ENCODE measurements around the gene LUZP4. TPM values are rescaled to one million over a fixed set of nuclear protein-coding genes. Genes with fewer than 3 reads are reported as not detected.

LUZP4 gene
- polyA plus RNA-seq (2013, experiment 1 of 4), result not detected
- polyA plus RNA-seq (2013, experiment 2 of 4), result not detected
- polyA plus RNA-seq (2013, experiment 3 of 4), result not detected
- not detected for polyA plus RNA-seq (2013, experiment 4 of 4)

GRCh38 chrX:115289465-115289864 lies at the start of gene LUZP4:
Gene LUZP4, plus strand, starts transcription at chrX:115289715. Its CDS starts 45 bp downstream, at chrX:115289760.
- Histone ChIP-seq H3K4me1 (ENCODE audit: control insufficient read depth, insufficient read depth, low read length) (no peaks in the 10 kb centered on the region), H3K36me3 (ENCODE audit: control insufficient read depth, insufficient read depth, low read length) (no peaks in the 10 kb centered on the region), H3K9me3 (ENCODE audit: control insufficient read depth, low read length) (no peaks in the 10 kb centered on the region), H3K27me3 (ENCODE audit: control insufficient read depth, insufficient read depth, low read length, poor library complexity, severe bottlenecking) (no peaks in the 10 kb centered on the region), H3K27ac (ENCODE audit: insufficient read depth, low read depth, low read length, poor library complexity, severe bottlenecking) (no peak within 1 kb of the TSS), H3K4me3 (ENCODE audit: insufficient read depth, low read depth, low read length) (no peak within 1 kb of the TSS)
- 97% methylated on average over 16 of the region's 17 CpGs for WGBS, 2 experiments

GRCh38 chrX:115251458-115252233 lies 37.9 kb upstream of the LUZP4 start:
- no peak overlapping the region for H3K27ac ChIP-seq (ENCODE audit: insufficient read depth, low read depth, low read length, poor library complexity, severe bottlenecking)
- no peaks in the 10 kb centered on the region for H3K36me3 ChIP-seq (ENCODE audit: control insufficient read depth, insufficient read depth, low read length)
- no peaks in the 10 kb centered on the region for H3K4me1 ChIP-seq (ENCODE audit: control insufficient read depth, insufficient read depth, low read length)
- no peaks in the 10 kb centered on the region for H3K27me3 ChIP-seq (ENCODE audit: control insufficient read depth, insufficient read depth, low read length, poor library complexity, severe bottlenecking)
- WGBS, 2 experiments, result 83 to 100% methylated on average over 1 of the region's 2 CpGs
- H3K4me3 ChIP-seq (ENCODE audit: insufficient read depth, low read depth, low read length), result no peak overlapping the region
- no peaks in the 10 kb centered on the region for H3K9me3 ChIP-seq (ENCODE audit: control insufficient read depth, low read length)

- H3K27ac ChIP-seq (ENCODE audit: insufficient read depth, low read depth, low read length, poor library complexity, severe bottlenecking), result no peak overlapping the region
- no peaks in the 10 kb centered on the region for H3K4me1 ChIP-seq (ENCODE audit: control insufficient read depth, insufficient read depth, low read length)
- WGBS, 2 experiments, result 100% methylated on average over 1 of the region's 2 CpGs; no CpG with 5 or more reads in 1 of the 2 experiments
- H3K36me3 ChIP-seq (ENCODE audit: control insufficient read depth, insufficient read depth, low read length), result no peaks in the 10 kb centered on the region
- no peak overlapping the region for H3K4me3 ChIP-seq (ENCODE audit: insufficient read depth, low read depth, low read length)
- no peaks in the 10 kb centered on the region for H3K9me3 ChIP-seq (ENCODE audit: control insufficient read depth, low read length)
- H3K27me3 ChIP-seq (ENCODE audit: control insufficient read depth, insufficient read depth, low read length, poor library complexity, severe bottlenecking), result no peaks in the 10 kb centered on the region
These were observed 34.5 kb upstream of the LUZP4 start for GRCh38 chrX:115255003-115255402.

GRCh38 chrX:115257711-115258110 lies 31.8 kb upstream of the LUZP4 start:
- Histone ChIP-seq H3K9me3 (ENCODE audit: control insufficient read depth, low read length) (no peaks in the 10 kb centered on the region), H3K27ac (ENCODE audit: insufficient read depth, low read depth, low read length, poor library complexity, severe bottlenecking) (no peak overlapping the region), H3K27me3 (ENCODE audit: control insufficient read depth, insufficient read depth, low read length, poor library complexity, severe bottlenecking) (no peaks in the 10 kb centered on the region), H3K4me3 (ENCODE audit: insufficient read depth, low read depth, low read length) (no peak overlapping the region), H3K4me1 (ENCODE audit: control insufficient read depth, insufficient read depth, low read length) (no peaks in the 10 kb centered on the region), H3K36me3 (ENCODE audit: control insufficient read depth, insufficient read depth, low read length) (no peaks in the 10 kb centered on the region)

- Histone ChIP-seq H3K4me3 (ENCODE audit: insufficient read depth, low read depth, low read length) (no peak overlapping the region), H3K4me1 (ENCODE audit: control insufficient read depth, insufficient read depth, low read length) (no peaks in the 10 kb centered on the region), H3K9me3 (ENCODE audit: control insufficient read depth, low read length) (no peaks in the 10 kb centered on the region), H3K27ac (ENCODE audit: insufficient read depth, low read depth, low read length, poor library complexity, severe bottlenecking) (no peak overlapping the region), H3K27me3 (ENCODE audit: control insufficient read depth, insufficient read depth, low read length, poor library complexity, severe bottlenecking) (no peaks in the 10 kb centered on the region), H3K36me3 (ENCODE audit: control insufficient read depth, insufficient read depth, low read length) (no peaks in the 10 kb centered on the region)
- 80 to 93% methylated on average over 2 to 3 of the region's 3 CpGs for WGBS, 2 experiments
These were observed 30.2 kb upstream of the LUZP4 start for GRCh38 chrX:115259238-115259875.

GRCh38 chrX:115260330-115260729 lies 29.2 kb upstream of the LUZP4 start:
- Histone ChIP-seq H3K27ac (ENCODE audit: insufficient read depth, low read depth, low read length, poor library complexity, severe bottlenecking) (no peak overlapping the region), H3K4me1 (ENCODE audit: control insufficient read depth, insufficient read depth, low read length) (no peaks in the 10 kb centered on the region), H3K9me3 (ENCODE audit: control insufficient read depth, low read length) (no peaks in the 10 kb centered on the region), H3K36me3 (ENCODE audit: control insufficient read depth, insufficient read depth, low read length) (no peaks in the 10 kb centered on the region), H3K4me3 (ENCODE audit: insufficient read depth, low read depth, low read length) (no peak overlapping the region), H3K27me3 (ENCODE audit: control insufficient read depth, insufficient read depth, low read length, poor library complexity, severe bottlenecking) (no peaks in the 10 kb centered on the region)
- 90 to 96% methylated on average over 3 of the region's 3 CpGs for WGBS, 2 experiments

GRCh38 chrX:115261148-115261547 lies 28.4 kb upstream of the LUZP4 start:
- Histone ChIP-seq H3K27me3 (ENCODE audit: control insufficient read depth, insufficient read depth, low read length, poor library complexity, severe bottlenecking) (no peaks in the 10 kb centered on the region), H3K9me3 (ENCODE audit: control insufficient read depth, low read length) (no peaks in the 10 kb centered on the region), H3K4me3 (ENCODE audit: insufficient read depth, low read depth, low read length) (no peak overlapping the region), H3K27ac (ENCODE audit: insufficient read depth, low read depth, low read length, poor library complexity, severe bottlenecking) (no peak overlapping the region), H3K36me3 (ENCODE audit: control insufficient read depth, insufficient read depth, low read length) (no peaks in the 10 kb centered on the region), H3K4me1 (ENCODE audit: control insufficient read depth, insufficient read depth, low read length) (no peaks in the 10 kb centered on the region)
- WGBS, 2 experiments, result 87 to 100% methylated on average over 1 to 2 of the region's 2 CpGs

GRCh38 chrX:115264009-115264408 lies 25.5 kb upstream of the LUZP4 start:
- Histone ChIP-seq H3K27me3 (ENCODE audit: control insufficient read depth, insufficient read depth, low read length, poor library complexity, severe bottlenecking) (no peaks in the 10 kb centered on the region), H3K36me3 (ENCODE audit: control insufficient read depth, insufficient read depth, low read length) (no peaks in the 10 kb centered on the region), H3K9me3 (ENCODE audit: control insufficient read depth, low read length) (no peaks in the 10 kb centered on the region), H3K4me3 (ENCODE audit: insufficient read depth, low read depth, low read length) (no peak overlapping the region), H3K4me1 (ENCODE audit: control insufficient read depth, insufficient read depth, low read length) (no peaks in the 10 kb centered on the region), H3K27ac (ENCODE audit: insufficient read depth, low read depth, low read length, poor library complexity, severe bottlenecking) (no peak overlapping the region)
- 91 to 93% methylated on average over 2 of the region's 2 CpGs for WGBS, 2 experiments

GRCh38 chrX:115266300-115266699 lies 23.2 kb upstream of the LUZP4 start:
- no peaks in the 10 kb centered on the region for H3K9me3 ChIP-seq (ENCODE audit: control insufficient read depth, low read length)
- H3K27ac ChIP-seq (ENCODE audit: insufficient read depth, low read depth, low read length, poor library complexity, severe bottlenecking), result no peak overlapping the region
- H3K4me1 ChIP-seq (ENCODE audit: control insufficient read depth, insufficient read depth, low read length), result no peaks in the 10 kb centered on the region
- 86 to 94% methylated on average over 1 to 2 of the region's 2 CpGs for WGBS, 2 experiments
- no peak overlapping the region for H3K4me3 ChIP-seq (ENCODE audit: insufficient read depth, low read depth, low read length)
- no peaks in the 10 kb centered on the region for H3K27me3 ChIP-seq (ENCODE audit: control insufficient read depth, insufficient read depth, low read length, poor library complexity, severe bottlenecking)
- H3K36me3 ChIP-seq (ENCODE audit: control insufficient read depth, insufficient read depth, low read length), result no peaks in the 10 kb centered on the region

- Histone ChIP-seq H3K9me3 (ENCODE audit: control insufficient read depth, low read length) (no peaks in the 10 kb centered on the region), H3K27ac (ENCODE audit: insufficient read depth, low read depth, low read length, poor library complexity, severe bottlenecking) (no peak overlapping the region), H3K27me3 (ENCODE audit: control insufficient read depth, insufficient read depth, low read length, poor library complexity, severe bottlenecking) (no peaks in the 10 kb centered on the region), H3K36me3 (ENCODE audit: control insufficient read depth, insufficient read depth, low read length) (no peaks in the 10 kb centered on the region), H3K4me3 (ENCODE audit: insufficient read depth, low read depth, low read length) (no peak overlapping the region), H3K4me1 (ENCODE audit: control insufficient read depth, insufficient read depth, low read length) (no peaks in the 10 kb centered on the region)
- WGBS, 2 experiments, result 47 to 54% methylated on average over 3 of the region's 3 CpGs
These were observed 21.1 kb upstream of the LUZP4 start for GRCh38 chrX:115268421-115268820.

All from ectodermal cell (in vitro differentiated cells).